Vagina (tissue), 2 donors: ENCODE measurements around the gene RXFP1. TPM values are rescaled to one million over a fixed set of nuclear protein-coding genes. Genes with fewer than 3 reads are reported as not detected.

Source experiments
- DNase-seq, 2 donors: peaks; one replicate each; pipeline ENCODE4 v3.0.0-alpha.2; 2017; ENCODE audit errors: extremely low spot score in 2 of 2
- H3K27ac ChIP-seq: fragments of 200-600 bp; sonication (generic); one replicate; pipeline ENCODE4 v1.5.1; 2019
- H3K27me3 ChIP-seq: fragments of 200-600 bp; sonication (generic); one replicate; pipeline ENCODE4 v1.5.1; 2019
- H3K36me3 ChIP-seq, 2 donors: fragments of 200-600 bp; sonication (generic); one replicate each; pipeline ENCODE4 v1.5.1; 2017 to 2019
- H3K4me1 ChIP-seq: fragments of 200-600 bp; sonication (generic); one replicate; pipeline ENCODE4 v1.5.1; 2019
- H3K4me3 ChIP-seq, 2 donors: fragments of 200-600 bp; sonication (generic); 1 replicate in 1 of 2; 2 replicates in 1 of 2; pipeline ENCODE4 v1.5.1; 2016 to 2019
- H3K9me3 ChIP-seq: fragments of 200-600 bp; sonication (generic); one replicate; pipeline ENCODE4 v1.5.1; 2019
- POLR2A ChIP-seq, 2 donors: fragments of 450-650 bp; IDR thresholded peaks; one replicate each; pipeline ENCODE4 v1.6.1; 2017; ENCODE audit warnings: antibody characterized with exemption in 2 of 2, mild to moderate bottlenecking in 2 of 2, moderate library complexity in 2 of 2
- POLR2AphosphoS5 ChIP-seq, 2 donors: sonication (generic); formaldehyde crosslinking; IDR thresholded peaks; one replicate each; pipeline ENCODE4 v1.9.0; 2017; ENCODE audit warnings: antibody characterized with exemption in 2 of 2, mild to moderate bottlenecking in 2 of 2, low read depth in 1 of 2; ENCODE audit not compliant: insufficient read depth in 1 of 2
- intact Hi-C: fragments of 100-400 bp; cut with DNase I; formaldehyde crosslinking; loops from one replicate; pipeline ENCODE4 v1.15.1; 2023
- total RNA-seq: library from RNA; depleted of rRNA; stranded (reverse); fragments of >200 nt; gene quantifications from one replicate; pipeline ENCODE4 v1.2.3, GENCODE V29; 2016
- TF ChIP-seq, protein P1 (sequence below), 3 experiments: fragments of 450-650 bp in 2 of 3; fragments of 200-600 bp in 1 of 3; sonication (generic) in 1 of 3; IDR thresholded peaks; one replicate each; pipeline ENCODE4 v1.5.1; 2017 to 2019; ENCODE audit warnings: antibody characterized with exemption in 3 of 3, mild to moderate bottlenecking in 2 of 3, moderate library complexity in 2 of 3

The RXFP1 gene
- total RNA-seq, 1 donor from 2014 or later = 1.5 TPM

GRCh38 chr4:158666892-158667291, 145.2 kb downstream of the RXFP1 start:
- Histone ChIP-seq H3K27ac (no peak overlapping the region), H3K4me3 (no peak overlapping the region), H3K27me3 (no peaks in the 10 kb centered on the region), H3K4me1 (peaks cover 12% of the 10 kb centered on the region), H3K36me3 (no peaks in the 10 kb centered on the region), H3K9me3 (no peaks in the 10 kb centered on the region)
- DNase-seq = no peak
- intact Hi-C loops = no loop called here
- TF ChIP-seq, protein P1, sequence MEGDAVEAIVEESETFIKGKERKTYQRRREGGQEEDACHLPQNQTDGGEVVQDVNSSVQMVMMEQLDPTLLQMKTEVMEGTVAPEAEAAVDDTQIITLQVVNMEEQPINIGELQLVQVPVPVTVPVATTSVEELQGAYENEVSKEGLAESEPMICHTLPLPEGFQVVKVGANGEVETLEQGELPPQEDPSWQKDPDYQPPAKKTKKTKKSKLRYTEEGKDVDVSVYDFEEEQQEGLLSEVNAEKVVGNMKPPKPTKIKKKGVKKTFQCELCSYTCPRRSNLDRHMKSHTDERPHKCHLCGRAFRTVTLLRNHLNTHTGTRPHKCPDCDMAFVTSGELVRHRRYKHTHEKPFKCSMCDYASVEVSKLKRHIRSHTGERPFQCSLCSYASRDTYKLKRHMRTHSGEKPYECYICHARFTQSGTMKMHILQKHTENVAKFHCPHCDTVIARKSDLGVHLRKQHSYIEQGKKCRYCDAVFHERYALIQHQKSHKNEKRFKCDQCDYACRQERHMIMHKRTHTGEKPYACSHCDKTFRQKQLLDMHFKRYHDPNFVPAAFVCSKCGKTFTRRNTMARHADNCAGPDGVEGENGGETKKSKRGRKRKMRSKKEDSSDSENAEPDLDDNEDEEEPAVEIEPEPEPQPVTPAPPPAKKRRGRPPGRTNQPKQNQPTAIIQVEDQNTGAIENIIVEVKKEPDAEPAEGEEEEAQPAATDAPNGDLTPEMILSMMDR (IDR thresholded peaks at IDR 0.05) = no peak
- TF ChIP-seq POLR2A (IDR thresholded peaks at IDR 0.05) (no peak), POLR2AphosphoS5 (IDR thresholded peaks at IDR 0.05; ENCODE audit: insufficient read depth in 1 of 2, low read depth in 1 of 2) (no peak)

GRCh38 chr4:158667651-158668198, 146.0 kb downstream of the RXFP1 start:
- Histone ChIP-seq H3K4me1 (peaks cover 12% of the 10 kb centered on the region), H3K4me3 (no peak overlapping the region), H3K27ac (no peak overlapping the region), H3K27me3 (no peaks in the 10 kb centered on the region), H3K36me3 (no peaks in the 10 kb centered on the region), H3K9me3 (no peaks in the 10 kb centered on the region)
- intact Hi-C loops = no loop called here
- TF ChIP-seq POLR2AphosphoS5 (IDR thresholded peaks at IDR 0.05; ENCODE audit: insufficient read depth in 1 of 2, low read depth in 1 of 2) (no peak), POLR2A (IDR thresholded peaks at IDR 0.05) (no peak)
- TF ChIP-seq, protein P1 (IDR thresholded peaks at IDR 0.05) = peak in 1 of 3 experiments; percentile 8
- no peak for DNase-seq

- no peak for DNase-seq
- Histone ChIP-seq H3K27me3 (no peaks in the 10 kb centered on the region), H3K4me1 (peaks cover 24% of the 10 kb centered on the region), H3K4me3 (no peak overlapping the region), H3K9me3 (no peaks in the 10 kb centered on the region), H3K27ac (no peak overlapping the region), H3K36me3 (no peaks in the 10 kb centered on the region)
- intact Hi-C loops = no loop called here
- TF ChIP-seq POLR2AphosphoS5 (IDR thresholded peaks at IDR 0.05; ENCODE audit: insufficient read depth in 1 of 2, low read depth in 1 of 2) (no peak), POLR2A (IDR thresholded peaks at IDR 0.05) (no peak)
- TF ChIP-seq, protein P1 (IDR thresholded peaks at IDR 0.05) = no peak
Observed at GRCh38 chr4:158669310-158669709, 147.6 kb downstream of the RXFP1 start.

GRCh38 chr4:158670975-158671664, 149.4 kb downstream of the RXFP1 start:
- peak overlapping the region; percentile 97 for H3K27ac ChIP-seq
- no peak for TF ChIP-seq POLR2A (IDR thresholded peaks at IDR 0.05)
- TF ChIP-seq, protein P1 (IDR thresholded peaks at IDR 0.05) = no peak
- TF ChIP-seq POLR2AphosphoS5 (IDR thresholded peaks at IDR 0.05; ENCODE audit: insufficient read depth in 1 of 2, low read depth in 1 of 2) = no peak
- no peaks in the 10 kb centered on the region for H3K27me3 ChIP-seq
- no peak for DNase-seq
- no peaks in the 10 kb centered on the region for H3K36me3 ChIP-seq
- intact Hi-C loops = no loop called here
- H3K4me3 ChIP-seq = peak overlapping the region; percentile 82 to 93
- peaks cover 30% of the 10 kb centered on the region for H3K4me1 ChIP-seq
- H3K9me3 ChIP-seq = no peaks in the 10 kb centered on the region

- no peaks in the 10 kb centered on the region for H3K9me3 ChIP-seq
- peak within 1 kb of the TSS; percentile 82 to 93 for H3K4me3 ChIP-seq
- no peaks in the 10 kb centered on the region for H3K27me3 ChIP-seq
- TF ChIP-seq POLR2AphosphoS5 (IDR thresholded peaks at IDR 0.05; ENCODE audit: insufficient read depth in 1 of 2, low read depth in 1 of 2) = no peak
- TF ChIP-seq POLR2A (IDR thresholded peaks at IDR 0.05) = no peak
- TF ChIP-seq, protein P1 (IDR thresholded peaks at IDR 0.05) = no peak
- peaks cover 35% of the 10 kb centered on the region for H3K4me1 ChIP-seq
- H3K36me3 ChIP-seq = no peaks in the 10 kb centered on the region
- peak within 1 kb of the TSS; percentile 97 for H3K27ac ChIP-seq
- no peak for DNase-seq
- intact Hi-C loops = no loop called here
Observed at GRCh38 chr4:158671665-158671914, 149.9 kb downstream of the RXFP1 start, which contains the start of gene C4orf46. Gene C4orf46, minus strand, starts transcription at chr4:158671887. Its CDS starts 86 bp downstream, at chr4:158671801.
